H1 (cell line): ENCODE measurements around the gene PRCD. TPM values are rescaled to one million over a fixed set of nuclear protein-coding genes. Genes with fewer than 3 reads are reported as not detected.

Experiments used
- CTCF ChIA-PET: fragments of 300-600 bp; sonication (Branson Sonifier 250); formaldehyde crosslinking; loops from one replicate; lab custom pipeline; 2021; ENCODE audit not compliant: partially characterized antibody; lab: Charles Lee
- POLR2A ChIA-PET: fragments of 300-600 bp; sonication (Branson Sonifier 250); formaldehyde crosslinking; loops from one replicate; lab custom pipeline; 2021; ENCODE audit warnings: inconsistent platforms; ENCODE audit not compliant: partially characterized antibody; lab: Charles Lee
- DNase-seq, 2 experiments: peaks; one replicate each; pipeline versions ENCODE4 v3.0.0 to v3.0.0-alpha.2; 2010 to 2022; ENCODE audit warnings: low spot score in 2 of 2, low read depth in 1 of 2, mixed read lengths in 1 of 2
- FAIRE-seq: peaks from 2 replicates; lab custom pipeline; 2011; peaks lifted over from hg19 to GRCh38; lab: Jason Lieb, UNC
- H2AFZ ChIP-seq: 2 replicates; pipeline ENCODE4 v1.8.1; 2012; ENCODE audit warnings: low read length, inconsistent platforms
- H2AK5ac ChIP-seq: 2 replicates; pipeline ENCODE4 v1.6.1; 2013; ENCODE audit warnings: low read depth, low read length
- H2BK120ac ChIP-seq: replicated peaks from 2 replicates; pipeline ENCODE3; 2013; ENCODE audit warnings: low read depth, low read length, inconsistent platforms
- H2BK12ac ChIP-seq: 2 replicates; pipeline ENCODE4 v1.6.1; 2013; ENCODE audit warnings: low read depth, low read length
- H2BK15ac ChIP-seq: 2 replicates; pipeline ENCODE4 v1.6.1; 2013; ENCODE audit warnings: low read length
- H2BK20ac ChIP-seq: 2 replicates; pipeline ENCODE4 v1.6.1; 2013; ENCODE audit warnings: low read length
- H2BK5ac ChIP-seq: 2 replicates; pipeline ENCODE4 v1.6.1; 2013; ENCODE audit warnings: low read depth, low read length
- H3K14ac ChIP-seq: 2 replicates; pipeline ENCODE4 v1.6.1; 2013; ENCODE audit warnings: inconsistent platforms; ENCODE audit not compliant: insufficient read length
- H3K18ac ChIP-seq: 2 replicates; pipeline ENCODE4 v1.6.1; 2013; ENCODE audit warnings: low read length; ENCODE audit errors: extremely low read depth
- H3K23ac ChIP-seq: 2 replicates; pipeline ENCODE4 v1.6.1; 2013; ENCODE audit warnings: inconsistent platforms; ENCODE audit not compliant: insufficient read length
- H3K23me2 ChIP-seq: 2 replicates; pipeline ENCODE4 v1.6.1; 2013; ENCODE audit warnings: low read depth, low read length
- H3K27ac ChIP-seq: 2 replicates; pipeline ENCODE4 v1.6.1; 2011; ENCODE audit warnings: low read depth, low read length, inconsistent platforms
- H3K27me3 ChIP-seq, 4 experiments: replicated peaks in 1 of 4; 1 replicate in 1 of 4; 2 replicates in 3 of 4; pipeline versions ENCODE4 v1.6.1 to v1.8.1; 2011 to 2013; ENCODE audit warnings: low read length in 3 of 4, mild to moderate bottlenecking in 3 of 4, inconsistent platforms in 2 of 4, mixed read lengths in 2 of 4, moderate library complexity in 1 of 4; ENCODE audit not compliant: control insufficient read depth in 3 of 4, insufficient read depth in 3 of 4; ENCODE audit errors: extremely low read depth in 1 of 4
- H3K36me3 ChIP-seq, 4 experiments: 2 replicates each; pipeline versions ENCODE4 v1.6.1 to v1.8.1; 2011 to 2013; ENCODE audit warnings: mild to moderate bottlenecking in 4 of 4, low read length in 3 of 4, moderate library complexity in 2 of 4, control low read depth in 1 of 4, inconsistent platforms in 1 of 4; ENCODE audit not compliant: insufficient read depth in 4 of 4, control insufficient read depth in 2 of 4
- H3K4ac ChIP-seq: replicated peaks from 2 replicates; pipeline ENCODE3; 2013; ENCODE audit warnings: low read length, low read depth, mixed read lengths, inconsistent platforms; ENCODE audit not compliant: insufficient read length
- H3K4me1 ChIP-seq, 4 experiments: replicated peaks in 1 of 4; 1 replicate in 1 of 4; 2 replicates in 3 of 4; pipeline versions ENCODE4 v1.6.1 to v1.8.1; 2011 to 2013; ENCODE audit warnings: low read length in 3 of 4, inconsistent platforms in 2 of 4, mixed read lengths in 1 of 4; ENCODE audit not compliant: insufficient read depth in 4 of 4, control insufficient read depth in 3 of 4
- H3K4me2 ChIP-seq, 2 experiments: 2 replicates each; pipeline versions ENCODE4 v1.6.1 to v1.8.1; 2011 to 2013; ENCODE audit warnings: low read depth in 2 of 2, low read length in 2 of 2, control low read depth in 1 of 2, inconsistent platforms in 1 of 2, mild to moderate bottlenecking in 1 of 2; ENCODE audit not compliant: insufficient read depth in 1 of 2
- H3K4me3 ChIP-seq, 4 experiments: fragments of 200-600, 300-600 bp in 1 of 4; sonication (generic), shearing (Covaris generic), sonication (Bioruptor Twin) in 1 of 4; 2 replicates each; pipeline versions ENCODE4 v1.5.1 to v1.8.1; 2011 to 2016; ENCODE audit warnings: low read length in 4 of 4, low read depth in 3 of 4, control low read depth in 2 of 4, inconsistent platforms in 2 of 4, mild to moderate bottlenecking in 2 of 4, mixed read lengths in 1 of 4, moderate library complexity in 1 of 4; ENCODE audit not compliant: insufficient read depth in 2 of 4; ENCODE audit errors: extremely low read depth in 1 of 4
- H3K56ac ChIP-seq: replicated peaks from 2 replicates; pipeline ENCODE3; 2013; ENCODE audit warnings: low read depth, mild to moderate bottlenecking, mixed read lengths, low read length, inconsistent platforms; ENCODE audit not compliant: insufficient read length
- H3K79me1 ChIP-seq: 2 replicates; pipeline ENCODE4 v1.6.1; 2013; ENCODE audit warnings: low read depth, low read length, control low read depth
- H3K79me2 ChIP-seq, 2 experiments: 2 replicates each; pipeline versions ENCODE4 v1.6.1 to v1.8.1; 2012 to 2013; ENCODE audit warnings: low read length in 2 of 2, mild to moderate bottlenecking in 2 of 2, inconsistent platforms in 1 of 2; ENCODE audit not compliant: insufficient read depth in 2 of 2, control insufficient read depth in 1 of 2
- H3K9ac ChIP-seq, 4 experiments: replicated peaks in 1 of 4; 1 replicate in 1 of 4; 2 replicates in 3 of 4; pipeline versions ENCODE4 v1.6.1 to v1.8.1; 2011 to 2013; ENCODE audit warnings: low read depth in 3 of 4, low read length in 3 of 4, control low read depth in 2 of 4, mild to moderate bottlenecking in 2 of 4, moderate library complexity in 2 of 4, inconsistent platforms in 1 of 4; ENCODE audit errors: extremely low read depth in 1 of 4
- H3K9me3 ChIP-seq, 2 experiments: 2 replicates each; pipeline versions ENCODE4 v1.6.1 to v1.8.1; 2012 to 2013; ENCODE audit warnings: mild to moderate bottlenecking in 2 of 2, moderate library complexity in 2 of 2, control low read depth in 1 of 2, inconsistent platforms in 1 of 2, low read depth in 1 of 2, low read length in 1 of 2, mixed read lengths in 1 of 2; ENCODE audit not compliant: insufficient read depth in 2 of 2
- H4K20me1 ChIP-seq, 2 experiments: replicated peaks in 1 of 2; 2 replicates each; pipeline versions ENCODE3 to v1.8.1; 2011 to 2013; ENCODE audit warnings: inconsistent platforms in 2 of 2, low read length in 2 of 2, mild to moderate bottlenecking in 1 of 2; ENCODE audit not compliant: insufficient read depth in 2 of 2, control insufficient read depth in 1 of 2
- H4K5ac ChIP-seq: 2 replicates; pipeline ENCODE4 v1.6.1; 2013; ENCODE audit warnings: low read length, low read depth, mixed read lengths, inconsistent platforms; ENCODE audit not compliant: insufficient read length
- H4K8ac ChIP-seq: 2 replicates; pipeline ENCODE4 v1.8.0; 2013; ENCODE audit warnings: mild to moderate bottlenecking, moderate library complexity, low read length, inconsistent platforms; ENCODE audit not compliant: insufficient read depth; ENCODE audit errors: extremely low read depth
- H4K91ac ChIP-seq: replicated peaks from 2 replicates; pipeline ENCODE3; 2013; ENCODE audit warnings: low read length, mixed read lengths, inconsistent platforms; ENCODE audit not compliant: insufficient read length
- BACH1 ChIP-seq: IDR thresholded peaks from 2 replicates; pipeline ENCODE4 v1.6.1; 2012; ENCODE audit warnings: low read length, improper control_type of control experiment
- BRCA1 ChIP-seq: IDR thresholded peaks from 2 replicates; pipeline ENCODE4 v1.6.1; 2012; ENCODE audit warnings: low read depth, low read length, improper control_type of control experiment
- CBX5 ChIP-seq: fragments of 300-800, 300-1000 bp; sonication (generic); IDR thresholded peaks from 2 replicates; pipeline ENCODE4 v1.7.1; 2016; ENCODE audit warnings: antibody characterized with exemption, low read length, low read depth
- EP300 ChIP-seq, 2 experiments: IDR thresholded peaks; 1 replicate in 1 of 2; 2 replicates in 1 of 2; pipeline ENCODE4 v1.6.1; 2011 to 2012; ENCODE audit warnings: low read depth in 2 of 2, low read length in 2 of 2, mild to moderate bottlenecking in 2 of 2, borderline replicate concordance in 1 of 2, inconsistent platforms in 1 of 2, moderate library complexity in 1 of 2
- FOSL1 ChIP-seq: IDR thresholded peaks from 2 replicates; pipeline ENCODE4 v1.6.1; 2011; ENCODE audit warnings: mild to moderate bottlenecking, low read depth, low read length, moderate library complexity; ENCODE audit not compliant: insufficient read depth
- HDAC2 ChIP-seq, 2 experiments: fragments of 300-600 bp in 1 of 2; sonication (generic) in 1 of 2; IDR thresholded peaks; 2 replicates each; pipeline ENCODE4 v1.6.1; 2011 to 2012; ENCODE audit warnings: low read depth in 2 of 2, low read length in 2 of 2, mild to moderate bottlenecking in 2 of 2, moderate library complexity in 2 of 2, borderline replicate concordance in 1 of 2, inconsistent platforms in 1 of 2
- HDAC6 ChIP-seq: IDR thresholded peaks from one replicate; pipeline ENCODE4 v1.7.1; 2012; ENCODE audit warnings: low read depth, mild to moderate bottlenecking, inconsistent platforms, low read length, moderate library complexity
- RNF2 ChIP-seq: fragments of 200-900, 300-1000 bp; sonication (generic); IDR thresholded peaks from 2 replicates; pipeline ENCODE4 v1.7.1; 2016; ENCODE audit warnings: borderline replicate concordance, low read depth, mild to moderate bottlenecking, antibody characterized with exemption, low read length; ENCODE audit not compliant: poor library complexity, severe bottlenecking; ENCODE audit errors: missing control alignments
- USF2 ChIP-seq: IDR thresholded peaks from 2 replicates; pipeline ENCODE4 v1.6.1; 2011; ENCODE audit warnings: low read length, improper control_type of control experiment
- WGBS, 2 experiments: shearing (Covaris generic) in 1 of 2; methylation state at CpG; one replicate each; pipeline versions ENCODE4 v1.1.6 to v1.1.7; 2013 to 2015; ENCODE audit warnings: low lambda C conversion rate in 2 of 2, mixed read lengths in 2 of 2, inconsistent platforms in 1 of 2, low coverage in 1 of 2, missing lambda C conversion rate in 1 of 2; ENCODE audit not compliant: insufficient replicate concordance in 2 of 2, insufficient coverage in 1 of 2, insufficient read length in 1 of 2; ENCODE audit errors: extremely low coverage in 1 of 2, missing lambda C conversion rate in 1 of 2; 5-methylcytosine and 5-hydroxymethylcytosine counted together
- polyA plus RNA-seq, 7 experiments: library from polyadenylated mRNA; depleted of rRNA in 3 of 7; stranded (reverse) in 5 of 7; unstranded in 2 of 7; fragments of >200 nt in 5 of 7; fragments of 200-250 nt in 2 of 7; gene quantifications; 1 replicate in 5 of 7; 2 replicates in 1 of 7; 4 replicates in 1 of 7; pipeline versions ENCODE4 v1.2.1 to v1.2.3, GENCODE V29; 2011 to 2013; ENCODE audit warnings: missing spikeins in 2 of 7, mixed read lengths in 2 of 7
- total RNA-seq: library from RNA; stranded (reverse); fragmentation: NEBNext Ultra II Directional; extraction: Animal tissue kit (Norgen Biotek cat#: 25700); gene quantifications from 2 replicates; pipeline ENCODE4 v1.2.1, GENCODE V29; 2021
- TF ChIP-seq, protein P1 (sequence below): IDR thresholded peaks from 2 replicates; pipeline ENCODE4 v1.6.1; 2012; ENCODE audit warnings: inconsistent platforms

The PRCD gene
- total and polyA plus RNA-seq, 2 of the 8 experiments (the other 6 are each of a cell fraction or from before 2014, with no cell fraction given): 0.77 to 2.1 TPM

- Histone ChIP-seq H4K91ac (no peak overlapping the region), H3K9ac (no peak overlapping the region), H3K4me1 (no peaks in the 10 kb centered on the region; a peak in 1 of 7 replicates), H3K23me2 (no peaks in the 10 kb centered on the region), H3K56ac (no peak overlapping the region), H3K79me1 (no peaks in the 10 kb centered on the region), H3K9me3 (no peaks in the 10 kb centered on the region), H3K23ac (no peak overlapping the region), H3K4ac (no peak overlapping the region), H3K4me3 (no peak overlapping the region), H4K8ac (no peak overlapping the region), H4K20me1 (no peaks in the 10 kb centered on the region), H3K18ac (no peak overlapping the region), H2BK12ac (no peak overlapping the region), H2BK15ac (no peak overlapping the region), H3K4me2 (no peak overlapping the region), H4K5ac (no peak overlapping the region), H3K14ac (no peak overlapping the region), H3K27ac (no peak overlapping the region), H2BK20ac (no peak overlapping the region), H2AFZ (no peak overlapping the region), H3K36me3 (no peaks in the 10 kb centered on the region), H2BK5ac (no peak overlapping the region), H2BK120ac (no peak overlapping the region), H3K27me3 (no peaks in the 10 kb centered on the region), H2AK5ac (no peak overlapping the region), H3K79me2 (no peaks in the 10 kb centered on the region)
- DNase-seq (no peak), FAIRE-seq (no peak)
- TF ChIP-seq HDAC6: no peak
- TF ChIP-seq HDAC2 (IDR thresholded peaks at IDR 0.05; ENCODE audit: borderline replicate concordance in 1 of 2, low read depth in 2 of 2, low read length in 2 of 2): no peak
- no peak for TF ChIP-seq FOSL1
- no peak for TF ChIP-seq CBX5
- TF ChIP-seq RNF2: no peak
- no peak for TF ChIP-seq BRCA1
- TF ChIP-seq EP300 (IDR thresholded peaks at IDR 0.05; ENCODE audit: borderline replicate concordance in 1 of 2, low read depth in 2 of 2, low read length in 2 of 2): no peak
- TF ChIP-seq USF2: no peak
- no peak for TF ChIP-seq BACH1
- TF ChIP-seq, protein P1, sequence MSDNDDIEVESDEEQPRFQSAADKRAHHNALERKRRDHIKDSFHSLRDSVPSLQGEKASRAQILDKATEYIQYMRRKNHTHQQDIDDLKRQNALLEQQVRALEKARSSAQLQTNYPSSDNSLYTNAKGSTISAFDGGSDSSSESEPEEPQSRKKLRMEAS: no peak
- ChIA-PET POLR2A (no interaction called here), CTCF (interaction anchor here (0.8 to 18.1 kb wide), 9 partner anchors 10 to 390 kb away, joined by 3 to 192 read pairs (median 9); no protein-coding TSS in a partner anchor)
- WGBS, 2 experiments: 70% methylated on average over 5 of the region's 6 CpGs; no CpG with 5 or more reads in 1 of the 2 experiments
Observed at GRCh38 chr17:76513306-76513692, 26.5 kb upstream of the PRCD start.
